Subcutaneous abdominal adipose tissue (tissue), 5 donors: ENCODE data around the gene CDC16.

Source experiments
- H3K27ac ChIP-seq: one replicate; pipeline ENCODE4 v1.7.0; 2013; ENCODE audit warnings: low read depth, mild to moderate bottlenecking, inconsistent platforms, low read length, moderate library complexity
- H3K27me3 ChIP-seq, 5 donors: one replicate each; pipeline ENCODE4 v1.7.0; 2013; ENCODE audit warnings: low read length in 5 of 5, inconsistent platforms in 1 of 5; ENCODE audit not compliant: control insufficient read depth in 5 of 5, insufficient read depth in 4 of 5
- H3K36me3 ChIP-seq, 5 donors: one replicate each; pipeline ENCODE4 v1.7.0; 2013; ENCODE audit warnings: low read length in 5 of 5; ENCODE audit not compliant: control insufficient read depth in 5 of 5, insufficient read depth in 5 of 5
- H3K4me1 ChIP-seq, 5 donors: one replicate each; pipeline ENCODE4 v1.7.0; 2013; ENCODE audit warnings: low read length in 5 of 5, mild to moderate bottlenecking in 3 of 5, moderate library complexity in 1 of 5; ENCODE audit not compliant: control insufficient read depth in 5 of 5, insufficient read depth in 5 of 5
- H3K4me3 ChIP-seq, 5 donors: one replicate each; pipeline ENCODE4 v1.7.0; 2013; ENCODE audit warnings: low read length in 5 of 5, low read depth in 1 of 5
- H3K9ac ChIP-seq, 5 donors: one replicate each; pipeline ENCODE4 v1.7.0; 2013; ENCODE audit warnings: low read length in 5 of 5, mild to moderate bottlenecking in 4 of 5, moderate library complexity in 3 of 5
- H3K9me3 ChIP-seq, 5 donors: one replicate each; pipeline ENCODE4 v1.7.0; 2013; ENCODE audit warnings: low read length in 5 of 5; ENCODE audit not compliant: control insufficient read depth in 5 of 5
- donor health status: healthy.
- donor health status: healthy.
- donor health status: healthy.
- donor health status: healthy.
- donor health status: healthy.

The CDC16 gene

DNA sequence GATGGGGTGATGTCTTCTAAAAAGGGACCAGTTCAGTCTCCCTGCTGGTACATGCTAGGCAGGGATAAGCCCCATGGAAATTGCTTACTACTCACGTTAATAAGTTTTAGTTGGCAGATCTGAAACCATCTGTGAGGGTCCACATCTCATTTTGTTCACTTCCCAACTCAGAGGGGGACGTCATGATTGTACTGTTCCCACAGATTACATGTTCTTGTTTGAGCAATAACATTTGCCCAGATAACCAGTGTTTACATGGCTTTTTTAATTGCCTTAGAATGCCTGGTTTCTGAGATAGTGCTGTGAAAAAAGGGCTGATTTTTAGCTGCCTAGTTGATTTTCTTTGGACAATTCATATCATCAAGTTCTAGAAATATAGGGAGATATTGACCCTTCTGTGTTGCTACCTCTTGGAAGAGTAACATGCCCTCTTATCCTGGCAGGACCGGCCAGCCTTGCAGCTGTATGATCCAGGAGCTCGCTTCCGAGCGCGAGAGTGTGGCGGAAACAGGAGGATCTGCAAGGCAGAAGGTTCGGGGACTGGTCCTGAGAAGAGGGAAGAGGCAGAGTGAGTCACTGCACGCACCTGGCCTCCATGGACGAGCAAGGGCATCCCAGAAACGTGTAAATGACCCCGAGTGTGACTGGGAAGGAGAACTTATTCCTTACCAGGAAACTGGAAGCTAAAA is 69.8 kb downstream of the CDC16 start:
- H3K9me3 ChIP-seq: no peaks in the 10 kb centered on the region
- H3K27ac ChIP-seq: no peak overlapping the region
- H3K36me3 ChIP-seq: peaks cover 7 to 62% (median 48%) of the 10 kb centered on the region in 5 donors
- H3K27me3 ChIP-seq: no peaks in the 10 kb centered on the region
- H3K4me3 ChIP-seq: no peak overlapping the region
- no peaks in the 10 kb centered on the region for H3K4me1 ChIP-seq
- H3K9ac ChIP-seq: no peak overlapping the region

- H3K9me3 ChIP-seq: no peaks in the 10 kb centered on the region
- no peaks in the 10 kb centered on the region for H3K27me3 ChIP-seq
- H3K36me3 ChIP-seq: peaks cover 7 to 23% (median 19%) of the 10 kb centered on the region in 5 donors
- H3K9ac ChIP-seq: no peak overlapping the region
- H3K4me3 ChIP-seq: no peak overlapping the region
- H3K4me1 ChIP-seq: peaks cover 0 to 23% (median 17%) of the 10 kb centered on the region in 5 donors
- no peak overlapping the region for H3K27ac ChIP-seq
These were observed 74.4 kb downstream of the CDC16 start for GRCh38 chr13:114309086-114309485.

DNA sequence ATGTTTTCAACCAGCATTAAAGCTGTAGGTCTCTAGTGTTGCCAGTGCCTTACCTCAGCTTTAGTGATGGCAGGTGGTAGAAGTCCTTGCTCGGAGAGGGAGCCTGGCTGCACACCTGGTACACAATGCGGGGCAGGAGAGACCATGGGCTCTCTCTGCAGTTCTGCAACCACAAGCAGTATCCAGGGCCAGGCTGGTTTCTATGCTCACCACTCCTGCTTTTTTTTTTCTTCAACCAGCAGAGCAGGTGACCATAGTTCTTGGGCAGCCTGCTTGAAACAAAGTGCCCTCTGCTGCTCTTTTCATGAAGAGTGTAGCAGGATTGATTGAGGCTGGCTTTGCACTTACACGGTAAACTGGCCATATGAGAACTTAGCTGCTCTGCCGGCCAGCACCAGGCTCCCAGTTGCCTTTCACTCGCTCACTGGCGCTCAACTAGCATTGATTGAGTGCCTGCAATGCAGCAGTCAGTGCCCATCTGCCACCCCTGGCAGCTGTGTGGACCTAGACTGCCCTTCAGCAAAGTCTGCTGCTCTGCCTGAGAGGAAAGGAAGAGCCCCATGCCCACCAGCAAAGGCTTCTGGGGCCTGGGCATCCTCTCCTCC is 75.2 kb downstream of the CDC16 start:
- no peak overlapping the region for H3K9ac ChIP-seq
- H3K27me3 ChIP-seq: no peaks in the 10 kb centered on the region
- no peak overlapping the region for H3K4me3 ChIP-seq
- no peak overlapping the region for H3K27ac ChIP-seq
- peaks cover 6 to 15% (median 12%) of the 10 kb centered on the region in 5 donors for H3K36me3 ChIP-seq
- H3K9me3 ChIP-seq: no peaks in the 10 kb centered on the region
- peaks cover 0 to 26% (median 19%) of the 10 kb centered on the region in 5 donors for H3K4me1 ChIP-seq

GRCh38 chr13:114310956-114311355 is 76.3 kb downstream of the CDC16 start:
- H3K27me3 ChIP-seq: no peaks in the 10 kb centered on the region

DNA sequence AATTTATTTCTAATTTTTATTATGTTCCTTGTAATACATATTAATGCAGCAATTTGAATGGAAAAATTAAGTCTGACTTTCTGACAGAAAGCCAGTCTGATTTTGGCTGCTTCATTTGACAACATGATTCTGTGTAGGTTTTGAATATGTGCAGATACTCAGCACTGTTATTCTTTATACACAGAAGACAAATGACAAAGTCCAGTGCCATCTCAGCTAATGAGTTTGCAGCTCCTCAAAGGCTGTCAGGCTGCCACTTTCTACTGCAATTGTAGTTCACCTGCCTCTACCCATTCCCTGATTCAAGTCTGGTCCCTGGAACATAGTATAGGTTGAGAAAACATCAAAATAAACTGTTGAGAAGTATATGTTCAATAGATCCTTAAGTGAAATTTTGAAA is 76.7 kb downstream of the CDC16 start:
- Histone ChIP-seq H3K4me3 (no peak overlapping the region), H3K27ac (peak overlapping the region; percentile 28), H3K9me3 (no peaks in the 10 kb centered on the region), H3K4me1 (peaks cover 2 to 35% (median 31%) of the 10 kb centered on the region in 5 donors), H3K27me3 (no peaks in the 10 kb centered on the region), H3K9ac (no peak overlapping the region), H3K36me3 (peaks cover 6 to 8% (median 6%) of the 10 kb centered on the region in 5 donors)

More at GRCh38 chr13:114310956-114311355, 76.3 kb downstream of the CDC16 start:
- Histone ChIP-seq H3K27ac (no peak overlapping the region), H3K9ac (no peak overlapping the region), H3K4me3 (no peak overlapping the region), H3K36me3 (peaks cover 6 to 12% (median 9%) of the 10 kb centered on the region in 5 donors), H3K9me3 (no peaks in the 10 kb centered on the region), H3K4me1 (peaks cover 2 to 35% (median 30%) of the 10 kb centered on the region in 5 donors)

DNA sequence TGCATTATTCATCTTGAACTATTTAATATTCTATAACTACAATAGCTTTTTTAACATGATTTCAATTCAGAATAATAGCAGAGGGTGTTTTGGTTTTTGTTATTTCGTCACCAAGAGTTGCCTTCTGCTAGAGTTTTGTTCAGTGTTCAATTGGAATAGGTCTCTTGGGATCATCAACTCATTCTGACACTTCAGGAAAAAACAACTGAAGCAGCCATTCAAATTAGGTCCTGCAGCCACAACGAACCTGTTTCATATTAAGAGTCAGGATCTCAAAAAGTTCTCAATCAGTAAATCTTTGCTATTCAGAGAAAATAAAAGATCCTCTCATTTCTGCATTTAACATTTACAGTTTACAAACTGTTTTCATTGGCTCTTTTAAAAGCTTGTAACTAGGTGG is 77.2 kb downstream of the CDC16 start:
- Histone ChIP-seq H3K4me3 (no peak overlapping the region), H3K9ac (no peak overlapping the region), H3K27me3 (no peaks in the 10 kb centered on the region), H3K9me3 (no peaks in the 10 kb centered on the region), H3K36me3 (peaks cover under 1 to 3% (median 1%) of the 10 kb centered on the region in 5 donors), H3K4me1 (peaks cover 2 to 35% (median 31%) of the 10 kb centered on the region in 5 donors), H3K27ac (peak overlapping the region; percentile 28)

GRCh38 chr13:114313061-114313860 is 78.6 kb downstream of the CDC16 start:
- Histone ChIP-seq H3K4me3 (peak overlapping the region; percentile 64 to 86 (median 77)), H3K36me3 (no peaks in the 10 kb centered on the region), H3K9me3 (no peaks in the 10 kb centered on the region), H3K27me3 (no peaks in the 10 kb centered on the region), H3K4me1 (peaks cover 2 to 37% (median 31%) of the 10 kb centered on the region in 5 donors), H3K27ac (peak overlapping the region; percentile 95), H3K9ac (peak overlapping the region; percentile 62 to 94 (median 77))

DNA sequence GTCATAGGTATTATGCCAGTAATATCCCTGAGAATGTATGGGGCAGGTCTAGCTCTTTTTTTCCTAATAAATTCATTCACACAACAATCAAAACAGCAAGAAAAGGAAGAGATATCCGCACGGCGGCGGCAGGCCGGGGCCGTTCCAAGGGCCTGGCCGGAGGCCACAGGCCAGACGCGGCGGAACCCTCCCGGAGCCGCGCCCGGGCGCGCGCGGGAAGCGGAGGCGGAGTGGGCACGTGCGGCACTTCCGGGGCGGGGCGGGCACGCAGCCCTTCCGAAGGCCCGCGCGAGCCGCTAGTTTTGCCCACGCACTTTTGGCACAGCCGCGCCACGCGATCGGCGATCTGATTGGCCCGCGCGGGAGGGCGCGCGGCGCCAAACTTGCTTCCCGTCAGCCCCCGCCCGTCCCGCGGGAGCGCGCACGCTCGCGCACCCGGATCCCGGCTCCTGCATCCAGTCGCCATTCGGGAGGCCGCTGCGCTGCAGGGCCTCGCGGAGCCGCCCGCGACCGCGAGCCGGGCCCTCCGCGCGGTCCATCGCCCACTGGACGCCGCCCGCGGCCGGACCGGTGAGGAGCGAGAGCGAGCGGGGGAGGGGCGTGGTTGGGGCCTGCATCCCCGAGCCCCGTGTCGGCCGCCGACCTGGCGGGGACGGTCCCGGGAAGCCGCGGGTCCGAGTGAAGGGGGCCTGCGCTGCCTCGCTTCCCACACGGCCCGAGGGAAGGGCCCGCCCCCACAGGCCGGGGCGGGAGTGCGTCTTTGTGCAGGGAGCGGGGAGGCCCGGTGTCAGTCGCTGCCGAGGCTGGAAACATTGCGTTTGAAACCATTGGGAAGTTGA is 79.6 kb downstream of the CDC16 start, which contains the start of gene CHAMP1:
Gene CHAMP1, plus strand, starts transcription at position 430 of the 839 bp plus-strand sequence. CDS start 9,340 bp downstream, outside the sequence.
- H3K9ac ChIP-seq: peak within 1 kb of the TSS; percentile 63 to 94 (median 77)
- peak within 1 kb of the TSS; percentile 64 to 86 (median 82) for H3K4me3 ChIP-seq
- no peaks in the 10 kb centered on the region for H3K9me3 ChIP-seq
- H3K36me3 ChIP-seq: no peaks in the 10 kb centered on the region
- H3K27ac ChIP-seq: peak within 1 kb of the TSS; percentile 95
- H3K27me3 ChIP-seq: no peaks in the 10 kb centered on the region
- H3K4me1 ChIP-seq: peaks cover 2 to 43% (median 32%) of the 10 kb centered on the region in 5 donors

DNA sequence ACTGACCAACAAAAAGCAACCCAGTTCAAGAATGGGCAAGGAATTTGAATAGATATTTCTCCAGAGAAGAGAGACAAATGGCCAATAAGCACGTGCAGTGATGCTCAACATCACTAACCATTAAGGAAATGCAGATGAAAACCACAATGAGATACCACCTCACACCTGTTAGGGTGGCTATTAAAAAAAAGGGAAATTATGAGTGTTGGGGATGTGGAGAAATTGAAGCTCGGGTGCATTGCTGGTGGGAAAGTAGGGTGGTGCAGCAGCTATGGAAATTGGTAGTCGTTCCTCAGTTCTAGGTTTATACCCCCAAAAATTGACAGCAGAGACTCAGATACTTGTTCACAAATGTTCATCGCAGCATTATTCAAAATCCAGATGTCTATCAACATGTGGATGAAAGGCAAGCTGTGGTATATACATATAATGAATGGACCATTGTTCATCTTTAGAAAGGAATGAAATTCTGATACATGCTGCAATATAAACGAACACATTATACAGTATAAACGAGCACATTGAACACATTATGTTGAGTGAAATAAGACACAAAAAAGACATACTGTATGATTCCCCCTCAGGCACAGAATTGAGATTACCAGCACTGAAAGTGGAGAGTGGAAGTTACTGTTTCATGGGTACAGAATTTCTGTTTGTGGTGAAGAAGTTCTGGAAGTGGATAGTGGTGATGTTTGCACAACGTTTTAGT is 80.5 kb downstream of the CDC16 start:
- Histone ChIP-seq H3K9me3 (no peaks in the 10 kb centered on the region), H3K4me1 (peaks cover 2 to 48% (median 35%) of the 10 kb centered on the region in 5 donors), H3K4me3 (peak overlapping the region; percentile 64 to 86 (median 82))

More for the DNA sequence above, 80.5 kb downstream of the CDC16 start:
- no peaks in the 10 kb centered on the region for H3K27me3 ChIP-seq
- peak overlapping the region; percentile 95 for H3K27ac ChIP-seq
- peak overlapping the region; percentile 57 to 87 (median 74) for H3K9ac ChIP-seq
- no peaks in the 10 kb centered on the region for H3K36me3 ChIP-seq
